Right lobe of liver (tissue), 4 donors: ENCODE measurements around the gene MNDA.

Experiments used
- CTCF ChIP-seq, 4 donors: fragments of 200-600 bp in 3 of 4; fragments of 450-650 bp in 1 of 4; IDR thresholded peaks; one replicate each; pipeline versions ENCODE4 v1.5.1 to v1.8.0; 2016 to 2022; ENCODE audit warnings: antibody characterized with exemption in 4 of 4, mild to moderate bottlenecking in 2 of 4
- POLR2A ChIP-seq: fragments of 450-650 bp; IDR thresholded peaks from one replicate; pipeline ENCODE4 v1.6.1; 2017; ENCODE audit warnings: antibody characterized with exemption, mild to moderate bottlenecking
- donor health status: DM: no; HTN: no; CAD: no.
- donor health status: DM: no; HTN: no; CAD: no.
- donor health status: DM: no; HTN: yes; CAD: no.

- TF ChIP-seq CTCF (IDR thresholded peaks at IDR 0.05) (no peak), POLR2A (no peak)
These were observed 2.1 kb downstream of the MNDA start for GRCh38 chr1:158833264-158833663.
